OCI-LY1 (cell line): Measurements from ENCODE around the gene CDH6.

ENCODE experiments used
- H2AFZ ChIP-seq: fragments of 200-600 bp; sonication (generic), shearing (Covaris generic); 2 replicates; pipeline ENCODE4 v1.6.0; 2014; ENCODE audit warnings: antibody characterized with exemption, mild to moderate bottlenecking, low read length
- H3F3A ChIP-seq: fragments of 200-600 bp; sonication (generic), shearing (Covaris generic); 2 replicates; pipeline ENCODE4 v1.6.0; 2014; ENCODE audit warnings: mild to moderate bottlenecking, antibody characterized with exemption, low read length, moderate library complexity; ENCODE audit not compliant: insufficient read depth
- H3K27ac ChIP-seq: fragments of 200-600 bp; sonication (generic); 2 replicates; pipeline ENCODE4 v1.5.1; 2014; ENCODE audit warnings: low read length, mixed run types, mild to moderate bottlenecking, low read depth; ENCODE audit not compliant: poor library complexity, severe bottlenecking
- H3K27me3 ChIP-seq: fragments of 200-600 bp; sonication (generic); 2 replicates; pipeline ENCODE4 v1.6.0; 2014; ENCODE audit warnings: antibody characterized with exemption, mild to moderate bottlenecking, low read length, moderate library complexity; ENCODE audit not compliant: insufficient read depth
- H3K36me3 ChIP-seq: fragments of 200-600 bp; sonication (generic); 2 replicates; pipeline ENCODE4 v1.6.1; 2014; ENCODE audit warnings: mild to moderate bottlenecking, antibody characterized with exemption, low read length, moderate library complexity, mixed read lengths; ENCODE audit not compliant: insufficient read depth
- H3K4me1 ChIP-seq: fragments of 200-600 bp; sonication (generic); 2 replicates; pipeline ENCODE4 v1.5.1; 2014; ENCODE audit warnings: mild to moderate bottlenecking, low read length, moderate library complexity; ENCODE audit not compliant: insufficient read depth, severe bottlenecking
- H3K4me2 ChIP-seq: fragments of 200-600 bp; sonication (generic), shearing (Covaris generic); 2 replicates; pipeline ENCODE4 v1.6.1; 2014; ENCODE audit warnings: low read length
- H3K4me3 ChIP-seq: fragments of 200-600 bp; sonication (generic); 2 replicates; pipeline ENCODE4 v1.5.1; 2014; ENCODE audit warnings: low read length, low read depth, mild to moderate bottlenecking, mixed read lengths; ENCODE audit not compliant: poor library complexity, severe bottlenecking
- H3K79me2 ChIP-seq: fragments of 200-600 bp; shearing (Covaris generic); 2 replicates; pipeline ENCODE4 v1.6.1; 2016; ENCODE audit warnings: mixed run types, low read length, mixed read lengths; ENCODE audit not compliant: insufficient read depth
- H3K9ac ChIP-seq: fragments of 200-600 bp; sonication (generic), shearing (Covaris generic); 2 replicates; pipeline ENCODE4 v1.6.1; 2014; ENCODE audit warnings: mild to moderate bottlenecking, low read length, mixed read lengths
- H3K9me2 ChIP-seq: fragments of 200-600 bp; sonication (generic), shearing (Covaris generic); 2 replicates; pipeline ENCODE4 v1.6.1; 2014; ENCODE audit warnings: low read depth, mild to moderate bottlenecking, low read length, mixed read lengths
- H3K9me3 ChIP-seq: fragments of 200-600 bp; shearing (Covaris generic); 2 replicates; pipeline ENCODE4 v1.6.1; 2014; ENCODE audit warnings: low read length, mixed read lengths
- H4K20me1 ChIP-seq: fragments of 200-600 bp; sonication (generic), shearing (Covaris generic); 2 replicates; pipeline ENCODE4 v1.6.0; 2016; ENCODE audit warnings: mild to moderate bottlenecking, low read length; ENCODE audit not compliant: insufficient read depth
- CTCF ChIP-seq: fragments of 200-600 bp; sonication (generic), shearing (Covaris generic); IDR thresholded peaks from 2 replicates; pipeline ENCODE4 v1.5.1; 2017; ENCODE audit warnings: mild to moderate bottlenecking, antibody characterized with exemption, low read length, moderate library complexity, mixed read lengths
- EZH2 ChIP-seq: fragments of 200-600 bp; sonication (generic), shearing (Covaris generic); IDR thresholded peaks from 2 replicates; pipeline ENCODE4 v1.8.0; 2017; ENCODE audit warnings: borderline replicate concordance, mixed run types, mild to moderate bottlenecking, antibody characterized with exemption, low read length, moderate library complexity, mixed read lengths

Gene CDH6

GRCh38 chr5:31324842-31325241 lies 131.4 kb downstream of the CDH6 start:
- Histone ChIP-seq H3F3A (no peaks in the 10 kb centered on the region), H2AFZ (no peak overlapping the region), H3K4me2 (no peak overlapping the region), H3K27ac (no peak overlapping the region), H3K9me3 (no peaks in the 10 kb centered on the region), H3K9me2 (no peaks in the 10 kb centered on the region), H3K36me3 (no peaks in the 10 kb centered on the region), H4K20me1 (no peaks in the 10 kb centered on the region), H3K4me3 (no peak overlapping the region), H3K79me2 (no peaks in the 10 kb centered on the region), H3K9ac (no peak overlapping the region), H3K27me3 (no peaks in the 10 kb centered on the region), H3K4me1 (no peaks in the 10 kb centered on the region)
- TF ChIP-seq EZH2 (no peak), CTCF (no peak)

GRCh38 chr5:31328040-31328733 lies 134.7 kb downstream of the CDH6 start:
- H3K4me2 ChIP-seq = no peak overlapping the region
- H4K20me1 ChIP-seq = no peaks in the 10 kb centered on the region
- H3K36me3 ChIP-seq = no peaks in the 10 kb centered on the region
- H3K79me2 ChIP-seq = no peaks in the 10 kb centered on the region
- no peak overlapping the region for H3K4me3 ChIP-seq
- H2AFZ ChIP-seq = no peak overlapping the region
- H3K27me3 ChIP-seq = no peaks in the 10 kb centered on the region
- no peaks in the 10 kb centered on the region for H3F3A ChIP-seq
- no peaks in the 10 kb centered on the region for H3K9me2 ChIP-seq
- no peak overlapping the region for H3K27ac ChIP-seq
- no peaks in the 10 kb centered on the region for H3K4me1 ChIP-seq
- no peak for TF ChIP-seq CTCF
- TF ChIP-seq EZH2 = no peak
- no peak overlapping the region for H3K9ac ChIP-seq
- H3K9me3 ChIP-seq = no peaks in the 10 kb centered on the region

GRCh38 chr5:31329715-31330114 lies 136.2 kb downstream of the CDH6 start:
- no peaks in the 10 kb centered on the region for H3K9me2 ChIP-seq
- H3K4me1 ChIP-seq = no peaks in the 10 kb centered on the region
- no peaks in the 10 kb centered on the region for H3K79me2 ChIP-seq
- H3K4me3 ChIP-seq = no peak overlapping the region
- H3K9ac ChIP-seq = no peak overlapping the region
- H3K27me3 ChIP-seq = no peaks in the 10 kb centered on the region
- H3K36me3 ChIP-seq = no peaks in the 10 kb centered on the region
- no peak overlapping the region for H2AFZ ChIP-seq
- H3K9me3 ChIP-seq = no peaks in the 10 kb centered on the region
- no peak overlapping the region for H3K27ac ChIP-seq
- H3F3A ChIP-seq = no peaks in the 10 kb centered on the region
- no peaks in the 10 kb centered on the region for H4K20me1 ChIP-seq
- TF ChIP-seq EZH2 (no peak), CTCF (no peak)
- no peak overlapping the region for H3K4me2 ChIP-seq
